K562 treated with DMSO at 1 percent for 48 hours (cell line): Measurements from ENCODE around the gene NMRK2. TPM values are rescaled to one million over a fixed set of nuclear protein-coding genes. Genes with fewer than 3 reads are reported as not detected.

ENCODE experiments used
- total RNA-seq: library from RNA; unstranded; fragments of 300-600 nt; gene quantifications from 2 replicates; pipeline ENCODE4 v1.2.3, GENCODE V29; 2022; ENCODE audit warnings: low replicate concordance; ENCODE audit errors: extremely low read depth

NMRK2 gene
- not detected in 2 replicates for total RNA-seq

GRCh38 chr19:3932931-3933810, at the start of gene NMRK2:
TSS of gene NMRK2 (plus strand) at chr19:3933069. CDS start at chr19:3933672, 603 bp downstream.

GRCh38 chr19:3970808-3971598, 38.1 kb downstream of the NMRK2 start, which contains the start of gene DAPK3:
TSS of gene DAPK3 (minus strand) at chr19:3971099. CDS start at chr19:3969735, 1,364 bp downstream.

GRCh38 chr19:3984908-3985642, 52.2 kb downstream of the NMRK2 start, which contains the start of gene EEF2:
TSS of gene EEF2 (minus strand) at chr19:3985463. CDS start at chr19:3985380, 83 bp downstream.

Other genes with a start within 250 kb of the NMRK2 start
- gene PIP5K1C, start 232.6 kb upstream of the NMRK2 start, total RNA-seq, result not detected in 2 replicates
- gene TJP3, start 224.7 kb upstream of the NMRK2 start, total RNA-seq, result not detected in 2 replicates
- not detected in 2 replicates for gene APBA3, start 171.4 kb upstream of the NMRK2 start, total RNA-seq
- not detected in 2 replicates for gene MRPL54, start 170.4 kb upstream of the NMRK2 start, total RNA-seq
- not detected in 2 replicates for gene RAX2, start 160.8 kb upstream of the NMRK2 start, total RNA-seq
- not detected in 2 replicates for gene MATK, start 146.7 kb upstream of the NMRK2 start, total RNA-seq
- gene ZFR2, start 64.0 kb upstream of the NMRK2 start, total RNA-seq, result not detected in 2 replicates
- not detected in 2 replicates for gene ATCAY, start 52.4 kb upstream of the NMRK2 start, total RNA-seq
- gene DAPK3, start 38.0 kb downstream of the NMRK2 start, total RNA-seq, result not detected in 2 replicates
- 2,701 and 3,320 TPM in 2 replicates for gene EEF2, start 52.4 kb downstream of the NMRK2 start, total RNA-seq
- gene PIAS4, start 74.7 kb downstream of the NMRK2 start, total RNA-seq, result not detected in 2 replicates
- gene ZBTB7A, start 133.8 kb downstream of the NMRK2 start, total RNA-seq, result not detected in 2 replicates
- gene MAP2K2, start 191.1 kb downstream of the NMRK2 start, total RNA-seq, result not detected in 2 replicates
- not detected in 2 replicates for gene CREB3L3, start 220.6 kb downstream of the NMRK2 start, total RNA-seq
- not detected in 2 replicates for gene SIRT6, start 249.5 kb downstream of the NMRK2 start, total RNA-seq
- not detected in 2 replicates for gene ANKRD24, start 249.6 kb downstream of the NMRK2 start, total RNA-seq